NB4 (cell line): Measurements from ENCODE around the gene FYCO1.

Experiments
- CTCF ChIP-seq: IDR thresholded peaks from one replicate; pipeline ENCODE4 v1.5.1; 2012; ENCODE audit warnings: low read depth, low read length
- MAX ChIP-seq: IDR thresholded peaks from 2 replicates; pipeline ENCODE4 v1.6.1; 2011; ENCODE audit warnings: low read depth, low read length
- POLR2A ChIP-seq: IDR thresholded peaks from 2 replicates; pipeline ENCODE4 v1.6.1; 2011; ENCODE audit warnings: mild to moderate bottlenecking; ENCODE audit not compliant: insufficient read length; ENCODE audit errors: extremely low read depth

- TF ChIP-seq MAX (no peak), CTCF (no peak), POLR2A (no peak)
Observed at GRCh38 chr3:45987368-45988291, 8.0 kb downstream of the FYCO1 start.
